Stimulated activated CD4-positive, alpha-beta T cell treated with anti-CD3 and anti-CD28 coated beads, Interleukin-1b, Interleukin-23, amount 100 ng/mL, for 48 hours (primary cell): ENCODE measurements around the gene TRIM67.
A peak's percentile ranks its signal among the peaks of the same experiment; 100 is the strongest.

Experiments used
- DNase-seq: peaks from one replicate; pipeline ENCODE4 v3.0.0-alpha.2; 2020

TRIM67 gene

DNA sequence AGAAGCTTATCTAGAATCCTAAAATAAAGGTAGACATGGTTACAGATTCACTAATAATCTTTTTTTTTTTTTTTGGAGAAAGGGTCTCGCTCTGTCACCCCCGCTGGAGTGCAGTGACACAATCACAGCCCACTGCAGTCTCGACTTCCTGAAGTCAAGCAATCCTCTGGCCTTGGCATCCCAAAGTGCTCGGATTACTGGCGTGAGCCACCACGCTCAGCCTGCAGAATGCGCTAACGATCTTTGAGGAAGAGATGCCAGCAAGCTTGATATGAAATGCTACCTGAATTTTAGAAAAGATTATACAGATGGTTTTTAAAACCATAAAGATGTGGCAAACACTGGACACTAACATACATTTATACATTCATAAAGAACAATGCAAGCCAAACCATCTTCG lies 75.1 kb downstream of the TRIM67 start:
- no peak for DNase-seq

DNA sequence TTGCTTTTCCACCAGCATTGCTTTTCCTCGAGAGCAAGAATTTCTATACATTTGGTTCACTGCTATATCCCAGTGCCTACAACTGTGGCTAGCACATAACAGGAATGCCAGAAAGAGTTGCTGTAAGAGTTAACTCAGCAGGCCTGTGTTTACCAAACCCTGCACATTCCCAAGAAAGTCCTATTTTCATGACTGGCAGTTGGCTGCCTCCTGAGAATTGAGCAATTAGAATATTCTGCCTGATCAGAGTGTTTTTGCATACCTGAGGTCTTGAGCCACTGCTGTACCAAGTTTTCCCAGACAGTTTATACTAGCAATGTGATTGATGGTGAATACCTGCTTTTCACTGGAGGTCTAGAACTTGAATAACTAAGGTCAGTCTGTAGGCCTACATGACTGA lies 76.4 kb downstream of the TRIM67 start:
- no peak for DNase-seq

DNA sequence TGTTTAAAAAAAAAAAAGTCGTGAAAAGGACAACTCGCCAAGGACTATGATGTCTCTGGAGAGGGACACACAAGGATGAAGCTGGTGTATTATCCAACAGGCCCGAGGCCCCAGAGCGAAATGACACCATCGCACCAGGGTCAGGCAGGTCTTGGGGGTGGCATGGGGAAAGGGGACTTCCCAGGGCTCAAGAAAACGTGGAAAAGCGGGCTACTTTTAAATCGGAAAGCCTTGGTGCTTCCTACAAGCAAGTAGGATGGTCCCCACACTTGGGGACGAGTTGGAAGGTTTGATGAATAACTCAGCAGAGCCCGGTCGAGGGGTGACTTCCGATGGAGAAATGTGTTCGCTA lies 78.6 kb downstream of the TRIM67 start:
- DNase-seq, result no peak

DNA sequence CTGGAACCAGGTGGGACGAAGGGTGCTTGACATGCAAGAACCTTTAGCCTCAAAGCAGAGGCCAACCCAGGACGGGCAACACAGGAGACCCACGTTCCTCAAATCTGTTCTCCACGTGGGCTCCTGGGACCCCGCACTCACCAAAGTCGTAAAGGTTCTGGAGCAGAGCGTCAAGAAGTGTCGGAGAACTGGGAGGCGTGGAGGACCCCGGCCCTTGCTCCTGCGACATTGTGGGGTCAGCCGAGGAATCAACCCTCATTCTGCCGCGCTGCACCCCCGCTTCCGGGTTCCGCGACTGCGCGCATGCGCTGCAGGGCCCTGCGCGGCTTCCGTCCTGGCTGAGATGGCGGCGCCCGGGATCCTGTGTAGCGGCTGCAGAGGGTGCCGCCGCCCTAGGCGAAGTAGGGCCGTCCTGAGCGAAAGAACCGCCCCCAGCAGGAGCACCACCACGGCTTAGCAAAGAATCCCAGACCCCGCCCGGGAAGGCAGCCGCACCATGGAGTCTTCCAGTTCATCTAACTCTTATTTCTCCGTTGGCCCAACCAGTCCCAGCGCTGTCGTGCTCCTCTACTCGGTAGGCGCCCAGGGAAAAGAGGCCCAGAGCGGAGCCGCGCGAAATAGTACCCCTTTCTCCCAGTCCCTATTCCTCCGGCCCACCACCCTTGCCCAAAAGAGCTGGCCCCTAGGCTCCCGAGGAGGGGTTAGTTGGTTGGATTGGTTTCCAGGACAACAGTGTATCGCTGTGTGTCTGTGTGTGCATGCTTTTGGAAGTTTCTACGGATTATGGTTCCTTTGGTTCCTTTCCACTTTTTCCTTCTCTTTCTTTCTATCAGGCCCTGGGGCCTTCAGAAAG lies 79.3 kb downstream of the TRIM67 start, which contains the start of gene GNPAT:
GNPAT (plus strand) TSS at position 330 of the 853 bp plus-strand sequence; CDS start at position 497, 167 bp downstream.
- peak; percentile 88 for DNase-seq

DNA sequence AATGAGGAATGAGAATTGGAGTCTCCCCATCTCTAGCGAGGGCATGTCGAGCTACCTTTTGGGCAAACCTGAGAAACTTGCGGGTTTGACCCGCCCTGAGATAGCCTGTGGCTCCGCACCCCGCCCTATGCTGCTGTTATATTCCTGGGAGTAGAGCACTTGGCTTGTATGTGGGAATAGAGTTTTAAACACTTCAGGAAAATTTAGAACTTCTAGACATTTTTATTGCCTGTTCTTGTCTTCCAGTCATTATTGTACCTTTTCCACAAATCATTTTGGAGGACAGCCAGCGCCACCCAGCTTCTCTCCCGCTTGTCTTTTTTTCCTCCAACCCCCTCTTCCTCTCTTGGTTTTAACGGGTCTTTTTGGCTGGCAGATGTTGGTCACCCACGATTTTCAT lies 79.9 kb downstream of the TRIM67 start:
- DNase-seq, result no peak

DNA sequence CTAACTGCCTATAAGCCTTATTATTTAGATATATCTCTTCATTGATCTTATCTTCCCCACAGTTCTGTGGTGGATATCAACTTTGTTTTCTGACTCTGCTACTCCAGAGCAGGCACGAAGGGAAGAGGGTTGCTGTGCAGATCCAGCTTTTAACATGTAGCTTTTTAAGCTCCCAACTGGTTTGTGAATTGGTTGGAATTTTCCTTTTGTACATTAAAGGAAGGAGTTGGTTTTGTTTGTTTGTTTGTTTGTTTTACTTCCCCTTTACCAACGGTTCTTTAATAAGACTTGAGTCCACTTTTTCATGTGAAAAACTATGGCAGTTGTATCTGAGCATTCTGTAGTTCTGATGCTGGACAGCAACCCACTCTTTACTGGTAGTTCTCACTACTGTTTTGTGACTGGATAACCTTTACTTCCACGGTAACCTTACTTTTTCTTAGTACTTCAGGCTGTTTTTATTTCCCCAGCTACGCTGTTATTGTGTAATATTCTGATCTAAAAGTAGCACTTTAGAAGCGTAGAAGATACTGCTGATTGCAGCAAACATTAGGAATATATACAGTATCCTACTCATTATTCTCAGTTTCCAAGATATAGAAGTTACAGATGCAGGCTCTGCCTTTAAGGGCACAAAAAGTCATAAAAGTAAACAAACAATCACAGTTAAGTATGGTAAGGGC lies 80.8 kb downstream of the TRIM67 start:
- DNase-seq, result no peak

DNA sequence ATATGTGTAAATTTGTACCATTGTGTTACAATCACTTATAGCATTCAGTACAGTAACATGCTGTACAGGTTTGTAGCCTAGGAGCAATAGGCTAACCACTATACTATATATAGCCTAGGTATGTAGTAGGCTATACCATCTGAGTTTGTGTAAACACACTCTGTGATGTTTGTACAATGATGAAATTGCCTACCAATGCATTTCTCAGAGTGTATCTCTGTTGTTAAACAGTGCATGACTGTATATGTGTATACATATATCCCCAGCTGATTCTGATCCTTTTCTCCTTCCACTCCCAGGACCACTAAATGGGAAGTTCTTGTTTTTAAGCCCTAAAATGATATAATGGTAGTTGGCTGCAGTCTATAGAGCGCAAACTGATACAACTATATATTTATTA lies 86.9 kb downstream of the TRIM67 start:
- DNase-seq, result no peak

DNA sequence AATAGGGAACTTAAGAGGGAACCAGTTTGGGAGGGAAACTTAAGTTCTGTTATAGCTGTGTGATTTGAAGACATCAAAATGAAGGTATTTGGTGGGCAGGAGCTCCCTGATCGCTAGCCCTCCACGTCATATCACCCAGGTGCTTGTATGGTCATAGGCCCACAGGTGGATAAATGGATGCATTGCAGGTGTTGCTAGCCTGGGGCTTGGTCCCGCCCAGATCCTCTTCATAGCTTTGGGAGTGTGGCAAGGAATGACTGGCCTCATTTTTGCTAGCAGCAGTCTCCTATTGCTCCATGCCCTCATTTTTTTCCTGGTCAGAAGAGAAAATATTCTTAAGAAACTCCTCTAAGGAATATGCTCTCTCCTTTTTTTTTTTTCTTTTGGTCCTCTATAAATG lies 90.5 kb downstream of the TRIM67 start:
- DNase-seq, result no peak

DNA sequence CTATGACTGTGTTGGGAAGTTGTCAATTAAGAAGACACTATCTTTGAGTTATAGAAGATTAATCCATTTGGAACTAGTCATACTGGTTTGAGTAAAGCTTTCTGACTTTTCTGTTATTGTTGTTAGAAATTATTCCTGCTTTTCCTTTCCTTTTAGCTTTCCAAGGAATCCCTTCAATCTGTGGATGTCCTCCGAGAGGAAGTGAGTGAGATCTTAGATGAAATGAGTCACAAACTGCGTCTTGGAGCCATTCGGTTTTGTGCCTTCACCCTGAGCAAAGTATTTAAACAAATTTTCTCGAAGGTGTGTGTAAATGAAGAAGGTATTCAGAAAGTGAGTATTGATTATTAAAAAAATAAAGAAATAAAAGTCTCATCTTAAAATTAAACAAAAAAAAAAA lies 98.5 kb downstream of the TRIM67 start:
- DNase-seq, result no peak

DNA sequence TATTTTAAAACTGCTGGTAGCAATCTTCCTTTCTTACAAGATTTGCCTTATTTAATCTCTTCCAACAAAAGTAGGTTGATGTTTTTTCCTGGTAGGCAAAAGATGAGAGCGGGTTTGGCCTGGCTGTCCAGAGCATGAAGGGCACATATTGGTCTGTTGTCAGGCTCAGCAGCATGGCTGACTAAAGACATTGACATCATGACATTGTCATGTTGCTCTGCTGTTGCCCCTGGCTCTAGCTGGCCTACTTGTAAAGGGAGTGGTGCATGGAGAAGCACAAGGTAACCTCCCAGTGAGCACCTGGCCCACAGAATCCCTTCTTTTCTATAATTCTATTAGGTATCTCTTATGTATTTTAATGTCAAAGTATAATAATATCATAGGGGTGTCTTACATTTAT lies 102.8 kb downstream of the TRIM67 start:
- DNase-seq, result no peak

DNA sequence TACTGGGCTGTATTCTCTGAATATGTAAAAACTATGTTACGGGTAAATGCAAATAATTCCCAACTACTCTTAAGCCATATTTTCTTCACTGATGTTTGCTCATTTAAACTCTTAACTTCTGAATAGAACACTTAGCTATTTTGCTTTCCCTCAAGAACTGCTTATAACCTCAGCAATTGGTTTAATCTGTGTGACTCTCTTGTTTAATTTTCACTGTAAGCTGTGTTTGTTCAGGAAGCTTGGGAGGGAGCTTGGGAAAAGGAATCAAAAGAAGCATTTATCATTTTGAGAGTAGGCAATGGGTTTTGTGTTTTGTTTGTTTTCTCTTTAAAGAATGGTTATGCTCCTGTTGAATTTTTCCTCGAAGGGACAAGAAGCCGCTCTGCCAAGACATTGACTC lies 103.5 kb downstream of the TRIM67 start:
- no peak for DNase-seq

DNA sequence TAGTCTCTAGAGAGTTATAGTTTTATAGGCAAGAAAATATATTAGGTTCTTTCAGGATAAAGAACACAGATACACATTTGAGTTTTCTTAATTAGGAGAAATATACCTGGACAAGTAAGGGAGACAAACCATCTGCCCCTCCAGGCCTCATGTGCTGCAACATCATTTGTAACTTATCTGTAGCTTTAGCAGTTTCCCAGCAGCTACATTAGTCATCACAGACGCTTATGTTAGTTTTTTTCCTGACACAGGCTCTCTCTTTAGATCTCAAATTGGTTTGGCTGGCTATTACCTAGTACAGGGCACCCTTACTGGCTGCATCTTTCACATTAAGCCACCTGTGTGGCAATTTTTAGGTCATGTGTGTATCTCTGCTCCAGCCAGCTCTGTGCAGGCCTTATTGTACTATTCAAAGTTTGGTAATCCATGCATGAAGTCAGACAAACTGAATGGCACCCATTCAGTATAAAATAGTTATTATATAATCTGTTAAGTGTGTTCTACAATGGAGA lies 105.0 kb downstream of the TRIM67 start:
- DNase-seq, result no peak
